HG03095 (cell line): ENCODE measurements around the gene MAGIX.
"Not testable (repeated sequence)": the region's sequence is repeated elsewhere in the genome, so short reads cannot be mapped to it uniquely, and the experiment has no call there.

Experiments used
- ATAC-seq: cut with Tn5 transposase; IDR thresholded peaks from one replicate; pipeline ENCODE4 v1.9.1; 2021; ENCODE audit warnings: moderate library complexity; ENCODE audit not compliant: unreplicated experiment

The MAGIX gene

DNA sequence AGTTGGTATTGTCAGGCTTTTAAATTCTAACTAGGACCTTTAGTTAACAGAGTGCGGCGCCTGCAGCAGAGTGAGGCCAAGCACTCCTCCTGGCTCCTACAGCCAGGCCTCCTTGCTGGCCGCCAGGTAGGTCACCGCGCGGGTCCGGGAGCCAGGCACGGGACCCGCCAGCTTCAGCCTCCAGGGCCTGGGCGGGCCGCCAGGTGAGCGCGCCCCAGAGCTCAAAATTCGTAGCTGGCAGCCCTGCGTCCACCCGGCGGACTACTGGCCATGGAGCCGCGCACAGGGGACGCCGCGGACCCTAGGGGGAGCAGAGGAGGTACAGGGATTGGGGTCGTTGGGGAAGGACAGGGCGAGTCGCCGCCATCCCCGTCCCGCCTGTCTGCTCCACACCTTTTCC, at the start of gene MAGIX:
Gene MAGIX, plus strand, starts transcription at position 139 of the 400 bp plus-strand sequence. Its CDS starts 132 bp downstream, at position 271.
- no peak for ATAC-seq

DNA sequence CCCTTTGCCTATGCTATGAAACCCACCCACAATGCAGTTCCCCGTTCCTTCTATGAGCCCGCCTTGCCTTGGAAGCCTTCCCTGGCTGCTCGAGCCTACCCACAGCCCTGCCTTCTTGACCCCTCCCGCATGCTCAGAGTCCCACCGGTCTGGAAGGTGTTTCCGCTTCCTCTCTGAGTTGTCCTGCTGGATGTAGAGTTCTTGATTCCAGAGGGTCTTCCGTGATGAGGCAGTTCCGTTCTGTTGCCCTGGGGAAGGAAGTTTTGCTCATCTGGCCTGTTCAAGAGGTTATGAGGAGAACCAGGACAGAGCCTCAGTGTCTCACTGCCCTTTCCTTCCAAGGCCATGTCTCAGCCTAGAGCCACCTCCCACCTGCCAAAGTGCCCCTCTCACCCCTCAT, 46.5 kb upstream of the MAGIX start:
- no peak for ATAC-seq

DNA sequence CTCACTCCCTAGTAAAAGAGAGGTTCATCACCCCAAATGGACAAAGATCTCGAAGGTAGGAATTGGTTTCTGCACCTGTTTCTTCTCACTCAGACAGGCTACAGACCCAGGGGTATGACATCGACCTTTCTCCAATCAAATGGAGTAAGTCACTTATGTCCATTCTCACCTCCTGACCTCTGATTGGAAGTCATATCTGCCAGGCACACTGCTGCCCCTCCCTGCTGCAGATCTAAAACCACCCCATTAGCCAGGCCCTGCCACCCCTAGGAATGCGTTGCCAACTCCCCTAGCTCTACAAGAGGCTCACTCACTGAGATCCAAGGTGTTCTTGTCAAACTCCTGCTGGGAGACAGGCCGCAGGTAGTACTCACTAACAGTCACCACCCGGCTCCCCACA, 45.8 kb upstream of the MAGIX start:
- no peak for ATAC-seq

DNA sequence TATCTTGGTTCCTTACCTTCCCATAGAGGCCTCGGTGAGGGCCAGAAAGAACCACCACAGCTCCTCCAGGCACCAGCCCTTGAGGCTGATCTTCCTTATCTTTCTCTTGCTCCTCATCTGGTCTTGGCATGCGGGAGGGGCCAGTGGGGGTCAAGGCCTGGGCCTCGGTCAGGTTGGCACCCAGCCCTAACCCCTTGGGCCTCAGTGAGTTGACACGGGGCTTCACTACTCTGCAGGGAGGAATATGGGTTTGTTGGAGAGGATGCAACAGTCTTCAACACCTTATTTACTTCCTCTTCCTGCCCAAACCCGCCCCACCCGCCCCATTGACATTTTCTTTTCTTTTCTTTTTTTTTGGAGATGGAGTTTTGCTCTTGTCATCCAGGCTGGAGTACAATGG, 45.0 kb upstream of the MAGIX start:
- no peak for ATAC-seq

DNA sequence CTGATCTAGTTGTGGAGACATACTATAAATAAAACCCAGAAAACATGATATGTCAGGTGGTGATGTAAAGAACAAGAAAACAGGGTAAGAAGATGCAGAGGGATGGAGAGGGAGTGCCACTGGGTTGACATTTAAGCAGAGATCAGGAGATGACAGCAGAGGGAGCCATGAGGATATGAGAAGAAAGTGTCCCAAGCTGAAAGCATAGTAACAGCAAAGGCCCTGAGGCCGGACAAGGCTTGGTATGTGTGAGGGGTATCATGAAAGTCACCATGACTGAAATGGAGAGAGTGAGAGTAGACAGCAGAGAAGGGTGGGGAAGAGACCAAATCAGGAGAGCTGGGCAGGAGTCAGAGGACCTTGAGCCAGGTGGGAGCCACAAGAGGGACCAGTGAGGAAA, 42.5 kb upstream of the MAGIX start:
- no peak for ATAC-seq

DNA sequence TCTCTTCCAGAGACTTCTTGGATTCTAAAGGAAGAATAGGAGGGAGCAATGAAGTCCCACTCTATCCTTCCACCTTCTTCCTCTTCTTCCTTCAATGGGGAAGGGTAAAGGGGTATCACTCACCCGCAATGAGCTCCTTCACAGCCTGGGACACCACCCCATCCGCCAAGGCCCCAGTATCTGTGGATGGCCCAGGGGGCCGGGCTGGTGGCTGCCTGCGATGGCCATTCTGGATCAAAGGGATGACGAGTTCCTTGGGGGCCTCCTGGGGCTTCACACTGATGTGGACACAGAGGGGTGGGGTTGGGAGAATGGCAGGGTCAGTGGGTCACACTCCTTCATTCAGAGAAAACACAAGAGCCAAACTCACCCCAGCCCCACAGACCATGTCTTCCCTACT, 40.1 kb upstream of the MAGIX start:
- no peak for ATAC-seq

DNA sequence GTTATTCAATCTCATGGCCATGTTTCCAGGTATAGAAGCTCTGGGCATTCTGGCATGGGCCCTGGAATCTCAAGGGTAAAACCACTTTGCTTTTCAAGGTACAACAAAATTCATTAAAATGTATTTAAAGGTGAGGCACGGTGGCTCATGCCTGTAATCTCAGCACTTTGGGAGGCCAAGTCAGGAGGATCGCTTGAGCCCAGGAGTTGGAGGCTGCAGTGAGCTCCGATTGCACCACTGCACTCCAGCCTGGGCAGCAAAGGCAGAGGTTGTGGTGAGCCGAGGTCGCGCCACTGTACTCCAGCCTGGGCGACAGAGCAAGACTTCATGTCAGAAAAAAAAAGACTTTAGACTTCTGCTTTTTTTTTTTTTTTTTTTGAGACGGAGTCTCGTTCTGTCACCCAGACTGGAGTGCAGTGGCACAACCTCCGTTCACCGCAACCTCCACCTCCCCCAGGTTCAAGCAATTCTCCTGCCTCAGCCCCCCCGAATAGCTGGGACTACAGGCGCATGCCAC, 34.8 kb upstream of the MAGIX start:
- ATAC-seq = not testable (repeated sequence)

DNA sequence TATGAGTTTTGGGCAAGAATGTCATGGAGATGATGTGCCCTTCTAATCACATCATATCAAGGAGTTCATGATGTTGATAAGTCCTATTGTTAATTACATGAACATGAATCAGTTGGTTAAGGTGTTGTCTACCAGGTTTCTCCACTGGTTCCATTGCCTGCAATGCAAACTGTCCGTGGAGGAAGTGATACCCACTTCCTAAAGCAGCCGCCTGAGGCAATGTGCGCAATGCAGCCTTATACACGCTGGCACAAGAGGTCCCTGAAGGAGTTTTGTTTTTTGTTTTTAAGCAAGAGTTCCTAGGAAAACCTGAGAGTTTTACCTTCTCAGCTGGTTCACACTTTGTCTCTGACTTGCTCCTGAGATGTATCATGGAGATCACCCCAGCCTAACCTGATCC, 33.1 kb upstream of the MAGIX start:
- no peak for ATAC-seq

DNA sequence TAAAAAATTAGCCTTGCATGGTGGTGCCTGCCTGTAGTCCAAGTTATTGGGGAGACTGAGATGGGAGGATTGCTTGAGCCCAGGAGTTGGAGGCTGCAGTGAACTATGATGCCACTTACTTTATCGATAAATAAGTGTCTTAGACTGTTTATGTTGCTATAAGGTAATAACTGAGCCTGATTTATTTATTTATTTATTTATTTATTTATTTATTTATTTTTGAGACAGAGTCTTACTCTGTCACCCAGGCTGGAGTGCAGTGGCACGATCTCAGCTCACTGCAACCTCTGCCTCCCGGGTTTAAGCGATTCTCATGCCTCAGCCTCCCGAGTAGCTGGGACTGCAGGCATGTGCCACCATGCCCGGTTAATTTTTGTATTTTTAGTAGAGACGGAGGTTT, 30.3 kb upstream of the MAGIX start:
- not testable (repeated sequence) for ATAC-seq

DNA sequence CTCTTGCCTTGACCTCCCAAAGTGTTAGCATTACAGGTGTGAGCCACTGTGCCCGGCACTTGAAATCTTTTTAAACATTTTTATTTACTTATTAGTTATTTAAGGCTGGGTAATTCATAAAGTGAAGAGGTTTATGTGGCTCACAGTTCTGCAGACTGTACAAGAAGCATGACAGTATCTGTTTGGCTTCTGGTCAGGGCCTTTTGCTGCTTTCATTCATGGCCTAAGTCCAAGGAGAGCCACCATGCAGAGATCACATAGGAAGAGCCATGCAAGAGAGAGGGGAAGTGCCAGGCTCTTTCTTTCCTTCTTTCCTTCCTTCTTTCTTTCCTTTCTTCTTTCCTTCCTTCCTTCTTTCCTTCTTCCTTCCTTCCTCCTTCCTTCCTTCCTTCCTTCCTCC, 28.8 kb upstream of the MAGIX start:
- no peak for ATAC-seq

DNA sequence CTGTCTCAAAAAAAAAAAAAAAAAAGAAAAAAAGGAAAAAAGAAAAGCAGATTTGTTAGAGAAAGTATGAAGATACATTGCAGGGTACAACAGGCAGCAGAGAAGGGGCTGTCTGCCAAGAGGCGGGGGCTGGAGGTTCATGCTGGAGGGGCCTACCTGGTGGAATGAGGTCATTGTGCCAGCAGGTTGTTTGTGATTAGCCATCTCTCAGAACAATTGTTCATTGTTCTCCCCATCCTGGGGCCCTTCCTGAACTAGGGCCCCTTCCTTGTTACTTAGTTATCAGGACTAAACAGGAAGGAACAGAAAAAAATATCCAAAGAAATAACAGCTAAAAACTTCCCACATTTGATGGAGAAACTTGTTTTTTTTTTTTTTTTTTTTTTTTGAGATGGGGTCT, 25.1 kb upstream of the MAGIX start:
- no peak for ATAC-seq

DNA sequence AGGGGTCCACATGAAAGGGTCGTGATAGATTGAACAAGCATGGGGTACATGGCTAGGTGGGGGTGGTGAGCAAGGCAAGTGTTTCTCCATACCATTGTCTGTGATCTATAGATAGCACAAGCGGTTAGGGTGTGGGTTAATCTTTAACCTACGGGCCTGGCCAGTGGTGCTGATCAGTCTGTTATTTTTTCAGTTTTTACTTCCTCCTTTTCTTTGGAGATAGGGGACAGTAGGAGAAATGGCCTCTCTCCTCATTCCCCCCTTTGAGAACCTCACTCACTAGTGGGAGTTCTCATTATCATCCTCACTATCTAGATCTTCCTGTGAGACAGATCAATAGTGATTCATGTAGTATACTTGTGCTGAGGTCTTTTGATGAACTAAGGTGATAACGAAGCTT, 22.8 kb upstream of the MAGIX start:
- ATAC-seq = no peak

DNA sequence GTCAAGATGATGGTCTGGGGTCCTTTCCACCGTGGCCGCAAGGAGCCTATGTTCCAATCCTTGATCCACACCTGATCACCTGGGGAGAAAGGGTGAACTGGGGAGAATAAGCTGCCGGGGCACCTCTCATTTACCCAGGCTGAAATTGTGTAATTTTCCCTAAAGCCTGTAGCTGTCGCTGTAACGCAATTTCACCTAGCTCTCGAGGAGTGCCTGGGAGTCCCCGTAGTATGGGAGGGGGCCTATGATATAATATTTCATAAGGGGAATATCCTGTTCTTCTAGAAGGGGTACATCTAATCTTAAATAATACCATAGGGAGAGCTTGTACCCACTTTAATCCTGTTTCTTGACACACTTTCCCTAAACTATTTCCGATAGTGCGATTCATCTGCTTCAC, 20.3 kb upstream of the MAGIX start:
- ATAC-seq = not testable (repeated sequence)

DNA sequence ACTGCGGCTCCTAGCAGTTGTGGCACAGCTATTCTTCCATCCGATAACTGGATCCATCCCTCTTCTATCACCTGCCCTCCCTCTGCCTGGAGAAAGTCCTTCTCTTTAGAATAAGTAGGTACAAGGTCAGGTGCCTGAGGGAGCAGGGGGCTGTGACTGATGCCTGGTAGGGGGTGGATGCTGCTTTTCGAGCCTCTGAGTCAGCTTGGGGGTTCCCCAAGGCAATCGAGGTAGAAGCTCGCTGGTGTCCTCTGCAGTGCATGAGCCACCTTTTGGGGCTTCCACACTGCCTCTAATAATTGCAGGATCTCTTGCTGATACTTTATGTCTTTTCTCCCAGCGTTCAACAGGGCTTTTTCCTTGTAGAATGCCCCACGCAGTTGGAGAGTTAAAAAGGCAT, 19.4 kb upstream of the MAGIX start:
- ATAC-seq = not testable (repeated sequence)

DNA sequence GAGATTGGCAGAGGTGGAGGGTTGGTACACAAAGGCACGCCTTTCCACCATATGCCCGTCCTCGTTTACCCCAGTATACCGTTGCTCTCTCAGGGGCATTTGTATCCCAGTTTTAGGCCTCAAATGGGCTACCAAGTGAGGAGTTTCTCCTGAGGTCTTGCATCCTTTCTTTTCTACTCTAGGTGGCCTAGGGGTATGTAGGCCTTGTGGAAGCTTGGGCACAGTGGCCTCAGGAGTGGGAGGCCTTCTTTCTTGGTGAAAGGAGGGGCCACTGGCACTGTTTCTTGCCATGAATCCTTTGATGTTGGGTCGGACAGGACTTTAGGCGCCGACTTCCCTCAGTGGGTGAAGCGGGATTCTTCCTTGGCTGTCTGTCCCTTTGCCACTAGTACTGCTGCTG, 15.3 kb upstream of the MAGIX start:
- no peak for ATAC-seq

DNA sequence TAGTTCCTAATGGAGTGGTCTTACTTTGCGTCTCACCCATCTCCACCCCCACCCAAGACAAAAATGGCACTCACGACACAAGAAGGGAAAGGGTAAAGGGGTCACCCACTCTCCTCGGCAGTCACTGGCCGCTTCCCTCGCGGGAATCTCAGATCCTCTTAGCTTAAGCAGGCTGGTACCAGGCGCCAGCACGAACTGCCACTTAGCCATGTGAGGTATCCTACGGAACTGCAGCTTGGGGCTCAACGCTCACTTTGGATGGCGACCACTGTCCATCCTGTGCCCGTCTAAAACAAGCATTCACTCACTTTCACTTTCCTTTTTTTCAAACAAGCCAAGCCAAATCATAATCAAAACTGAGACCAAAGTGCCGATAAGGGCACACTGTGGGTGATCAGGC, 14.6 kb upstream of the MAGIX start:
- no peak for ATAC-seq

DNA sequence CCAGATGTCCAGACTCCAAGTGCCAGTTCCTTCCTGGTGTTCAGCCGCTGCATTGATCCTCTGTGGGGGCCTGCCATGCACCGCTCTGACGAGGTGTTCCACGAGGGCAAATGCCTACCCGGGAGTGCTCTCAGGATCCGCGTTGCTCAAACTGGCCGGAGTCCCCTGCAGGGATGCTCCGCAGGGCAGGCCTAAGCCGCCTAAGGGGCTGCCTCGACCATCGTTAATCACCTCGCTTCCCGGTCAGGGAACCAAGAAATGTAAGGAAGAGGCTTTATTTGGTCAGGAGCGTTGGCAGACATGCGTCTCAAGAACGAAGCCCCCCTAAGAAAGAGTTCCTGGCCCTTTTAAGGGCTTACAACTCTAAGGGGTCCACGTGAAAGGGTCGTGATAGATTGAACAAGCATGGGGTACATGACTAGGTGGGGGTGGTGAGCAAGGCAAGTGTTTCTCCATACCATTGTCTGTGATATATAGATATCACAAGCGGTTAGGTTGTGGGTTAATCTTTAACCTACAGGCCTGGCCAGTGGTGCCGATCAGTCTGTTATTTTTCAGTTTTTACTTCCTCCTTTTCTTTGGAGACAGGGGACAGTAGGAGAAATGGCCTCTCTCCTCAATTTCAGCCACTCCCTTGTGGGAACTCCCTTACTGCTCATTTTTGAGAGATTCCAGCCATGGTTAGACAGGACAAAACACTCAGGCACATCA, 14.0 kb upstream of the MAGIX start:
- ATAC-seq = not testable (repeated sequence)

DNA sequence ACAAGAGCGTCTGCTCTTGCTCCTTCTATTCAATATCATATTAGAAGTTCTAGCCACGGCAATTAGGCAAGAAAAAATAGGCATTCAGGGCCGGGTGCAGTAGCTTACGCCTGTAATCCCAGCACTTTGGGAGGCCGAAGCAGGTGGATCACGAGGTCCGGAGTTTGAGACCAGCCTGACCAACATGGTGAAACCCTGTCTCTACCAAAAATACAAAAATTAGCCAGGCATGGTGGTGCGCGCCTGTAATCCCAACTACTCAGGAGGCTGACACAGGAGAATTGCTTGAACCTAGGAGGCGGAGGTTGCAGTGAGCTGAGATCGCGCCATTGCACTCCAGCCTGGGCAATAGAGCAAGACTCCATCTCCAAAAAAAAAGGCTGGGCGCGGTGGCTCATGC, 13.3 kb upstream of the MAGIX start:
- not testable (repeated sequence) for ATAC-seq

DNA sequence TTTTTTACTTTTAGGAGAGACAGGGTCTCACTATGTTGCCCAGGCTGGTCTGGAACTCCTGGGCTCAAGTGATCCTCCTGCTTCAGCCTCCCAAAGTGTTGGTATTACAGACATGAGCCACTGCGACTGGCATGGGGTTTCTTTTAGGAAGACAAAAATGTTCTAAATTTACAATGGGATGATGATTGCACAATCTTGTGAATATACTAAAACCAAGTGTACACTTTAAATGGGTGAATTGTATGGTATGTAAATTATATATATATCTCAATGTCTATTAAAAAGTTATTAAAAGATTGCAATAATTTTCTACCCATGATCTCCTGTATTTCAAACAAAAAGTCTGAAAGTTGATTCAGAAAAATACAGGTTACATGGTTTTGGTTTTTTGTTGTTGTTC, 9.1 kb upstream of the MAGIX start:
- ATAC-seq = no peak

DNA sequence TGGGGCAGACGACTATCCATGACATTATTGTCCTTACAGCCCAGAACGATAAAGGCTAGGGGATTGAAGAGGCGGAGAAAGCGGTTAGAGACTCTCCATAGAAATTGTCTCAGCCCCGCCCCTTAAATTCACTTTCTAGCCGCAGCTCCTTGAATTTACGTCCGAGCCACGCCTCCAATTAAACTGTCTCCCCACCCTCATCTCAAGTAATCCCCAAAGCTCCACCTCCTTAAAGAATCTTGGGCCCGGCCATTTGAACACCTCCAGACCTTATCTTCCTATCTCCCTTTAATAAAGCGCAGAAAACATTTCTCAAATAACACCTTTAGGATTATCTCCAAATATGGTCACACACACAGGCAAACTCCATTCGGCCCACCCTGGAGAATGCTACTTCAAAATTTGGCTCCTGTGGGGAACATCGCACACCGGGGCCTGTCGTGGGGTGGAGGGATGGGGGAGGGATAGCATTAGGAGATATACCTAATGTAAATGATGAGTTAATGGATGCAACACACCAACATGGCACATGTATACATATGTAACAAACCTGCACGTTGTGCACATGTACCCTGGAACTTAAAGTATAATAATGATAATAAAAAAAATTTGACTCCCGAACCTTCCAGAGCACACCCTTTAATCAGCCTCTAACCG, 7.2 kb upstream of the MAGIX start:
- ATAC-seq = peak; percentile 6

DNA sequence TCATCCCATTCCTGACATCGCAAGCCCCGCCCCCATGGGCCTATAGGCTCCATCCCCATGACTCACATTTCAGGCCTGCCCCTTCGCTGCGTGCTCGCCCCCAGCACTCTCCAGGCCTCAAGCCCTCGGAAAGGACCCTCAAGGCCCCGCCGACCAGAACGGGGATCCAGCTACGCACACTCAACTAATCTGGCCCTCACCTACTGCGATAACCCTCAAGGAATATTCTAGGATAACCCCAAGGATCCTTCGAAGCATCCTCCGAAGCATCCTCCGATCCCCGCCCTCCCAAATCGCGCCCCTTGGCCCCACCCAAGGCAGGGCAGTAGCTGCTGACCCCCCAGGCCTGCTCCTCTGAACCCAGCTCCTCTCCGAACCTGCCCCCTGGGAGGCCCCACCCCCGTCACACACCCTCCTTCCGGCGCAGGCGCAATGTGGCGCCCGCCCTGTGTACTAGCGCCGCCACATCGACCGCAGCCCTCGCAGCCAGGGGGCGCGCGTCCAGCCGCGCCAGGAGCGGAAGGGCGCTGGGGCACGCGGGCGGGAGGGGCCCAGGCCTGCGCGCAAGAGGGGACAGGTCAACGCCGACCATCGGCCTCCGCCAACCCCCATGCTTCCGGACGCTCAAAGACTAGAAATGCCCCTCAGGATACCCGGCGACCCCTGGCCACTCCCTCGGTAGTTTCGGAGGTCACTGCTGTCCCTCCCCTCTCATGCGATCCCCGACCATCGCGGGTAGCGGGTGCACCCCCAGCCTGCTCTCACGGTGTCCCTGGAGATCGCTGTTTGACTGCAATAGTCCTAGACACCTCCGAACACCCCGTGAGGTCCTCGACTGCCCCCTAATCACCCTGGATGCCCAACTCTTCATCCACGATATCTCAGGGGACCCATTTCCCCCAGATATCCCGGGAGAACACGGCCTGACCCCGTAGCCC, 6.4 kb upstream of the MAGIX start:
- ATAC-seq = peak; percentile 85
